ENCODE measurements around the gene PTBP2. TPM values are rescaled to one million over a fixed set of nuclear protein-coding genes. Genes with fewer than 3 reads are reported as not detected.
A peak's percentile ranks its signal among the peaks of the same experiment; 100 is the strongest.

PTBP2 gene
- total RNA-seq, 6 donors from 2014 or later: 10.4 to 36.5 (median 14.4) TPM

GRCh38 chr1:96721053-96721415, 550 bp upstream of the PTBP2 start:
- no peaks in the 10 kb centered on the region for H3K9me3 ChIP-seq
- H3K36me3 ChIP-seq: peaks cover 0 to 3% (median 0%) of the 10 kb centered on the region in 4 donors
- no peaks in the 10 kb centered on the region for H3K27me3 ChIP-seq
- H3K4me3 ChIP-seq: peak overlapping the region; percentile 54 to 86 (median 78)
- 16 to 22% methylated on average over 6 of the region's 6 CpGs for WGBS, 2 donors
- no peak for ATAC-seq (ENCODE audit: low FRiP score in 2 of 2)
- peak overlapping the region; percentile 87 to 96 (median 96) for H3K27ac ChIP-seq
- DNase-seq: no peak
- no peak for TF ChIP-seq CTCF (IDR thresholded peaks at IDR 0.05)
- no peak for TF ChIP-seq POLR2A (IDR thresholded peaks at IDR 0.05)
- no peak for TF ChIP-seq EP300 (IDR thresholded peaks at IDR 0.05)
- TF ChIP-seq POLR2AphosphoS5 (IDR thresholded peaks at IDR 0.05): no peak
- H3K4me1 ChIP-seq: peaks cover 10 to 21% (median 19%) of the 10 kb centered on the region in 4 donors

GRCh38 chr1:96722161-96722922, 758 bp downstream of the PTBP2 start:
- H3K9me3 ChIP-seq: no peaks in the 10 kb centered on the region
- WGBS, 2 donors: 1% methylated on average over 14 to 29 of the region's 29 CpGs
- peaks cover 0 to 3% (median 0%) of the 10 kb centered on the region in 4 donors for H3K36me3 ChIP-seq
- peak; percentile 86 to 87 for ATAC-seq (ENCODE audit: low FRiP score in 2 of 2)
- TF ChIP-seq POLR2A (IDR thresholded peaks at IDR 0.05) (no peak), CTCF (IDR thresholded peaks at IDR 0.05) (no peak), EP300 (IDR thresholded peaks at IDR 0.05) (no peak), POLR2AphosphoS5 (IDR thresholded peaks at IDR 0.05) (no peak)
- H3K27me3 ChIP-seq: no peaks in the 10 kb centered on the region
- H3K27ac ChIP-seq: peak overlapping the region; percentile 87 to 96 (median 96)
- H3K4me1 ChIP-seq: peaks cover 10 to 21% (median 19%) of the 10 kb centered on the region in 4 donors
- peak; percentile 52 to 89 for DNase-seq
- H3K4me3 ChIP-seq: peak overlapping the region; percentile 45 to 86 (median 78)

- Histone ChIP-seq H3K4me3 (peak overlapping the region; percentile 45 to 86 (median 78)), H3K27ac (peak overlapping the region in 2 of 4 donors; percentile 87 to 96), H3K4me1 (peaks cover 10 to 24% (median 20%) of the 10 kb centered on the region in 4 donors), H3K9me3 (no peaks in the 10 kb centered on the region), H3K36me3 (peaks cover 0 to 3% (median 0%) of the 10 kb centered on the region in 4 donors), H3K27me3 (no peaks in the 10 kb centered on the region)
- DNase-seq (no peak), ATAC-seq (ENCODE audit: low FRiP score in 2 of 2) (no peak)
- WGBS, 2 donors: 24 to 30% methylated on average over 3 of the region's 3 CpGs
- TF ChIP-seq POLR2A (IDR thresholded peaks at IDR 0.05) (no peak), POLR2AphosphoS5 (IDR thresholded peaks at IDR 0.05) (no peak), EP300 (IDR thresholded peaks at IDR 0.05) (no peak), CTCF (IDR thresholded peaks at IDR 0.05) (no peak)
Measured at GRCh38 chr1:96722958-96723357, 1.4 kb downstream of the PTBP2 start.

- Histone ChIP-seq H3K27me3 (no peaks in the 10 kb centered on the region), H3K36me3 (peaks cover 0 to 3% (median 0%) of the 10 kb centered on the region in 4 donors), H3K27ac (peak overlapping the region in 1 of 4 donors; percentile 96), H3K9me3 (no peaks in the 10 kb centered on the region), H3K4me3 (peak overlapping the region in 2 of 4 donors; percentile 82 to 86), H3K4me1 (peaks cover 10 to 28% (median 22%) of the 10 kb centered on the region in 4 donors)
- 39 to 55% methylated on average over 4 of the region's 4 CpGs for WGBS, 2 donors
- no peak for DNase-seq
- no peak for ATAC-seq (ENCODE audit: low FRiP score in 2 of 2)
- TF ChIP-seq POLR2A (IDR thresholded peaks at IDR 0.05) (no peak), CTCF (IDR thresholded peaks at IDR 0.05) (no peak)
Measured at GRCh38 chr1:96723377-96723776, 1.8 kb downstream of the PTBP2 start.
